B cell (primary cell): Measurements from ENCODE around the gene SLC25A26. TPM values are rescaled to one million over a fixed set of nuclear protein-coding genes. Genes with fewer than 3 reads are reported as not detected.

Source experiments
- ATAC-seq: fragments of 200-7000 bp; cut with Tn5 transposase; one replicate; pipeline ENCODE4 v1.10.0; 2021; ENCODE audit warnings: low read depth, mild to moderate bottlenecking, moderate number of reproducible peaks, moderate library complexity
- CTCF ChIA-PET: fragments of 350-600 bp; sonication (Branson Sonifier 250); formaldehyde crosslinking; loops from one replicate; lab custom pipeline; 2021; ENCODE audit warnings: antibody characterized with exemption, inconsistent platforms; lab: Charles Lee
- POLR2A ChIA-PET: fragments of 350-600 bp; sonication (Branson Sonifier 250); formaldehyde crosslinking; loops from one replicate; lab custom pipeline; 2021; ENCODE audit warnings: antibody characterized with exemption; lab: Charles Lee
- DNase-seq: peaks from one replicate; pipeline ENCODE4 v3.0.0; 2013
- H2AFZ ChIP-seq: 2 replicates; pipeline ENCODE4 v1.6.1; 2012; ENCODE audit warnings: mild to moderate bottlenecking, low read depth, low read length; ENCODE audit not compliant: insufficient read depth, poor library complexity, severe bottlenecking
- H3K27ac ChIP-seq, 2 donors: 1 replicate in 1 of 2; 2 replicates in 1 of 2; pipeline ENCODE4 v1.5.1; 2012 to 2013; ENCODE audit warnings: low read length in 2 of 2, mild to moderate bottlenecking in 2 of 2, moderate library complexity in 1 of 2
- H3K27me3 ChIP-seq, 4 experiments: fragments of 200-600 bp in 1 of 4; sonication (generic) in 1 of 4; replicated peaks in 1 of 4; 1 replicate in 2 of 4; 2 replicates in 2 of 4; pipeline versions ENCODE4 v1.6.1 to v1.7.0; 2013 to 2016; ENCODE audit warnings: low read length in 3 of 4, mild to moderate bottlenecking in 2 of 4, mixed read lengths in 1 of 4, moderate library complexity in 1 of 4; ENCODE audit not compliant: insufficient read depth in 4 of 4, control insufficient read depth in 3 of 4; ENCODE audit errors: control extremely low read depth in 1 of 4
- H3K36me3 ChIP-seq, 2 experiments: replicated peaks in 1 of 2; 1 replicate in 1 of 2; 2 replicates in 1 of 2; pipeline versions ENCODE4 v1.6.1 to v1.7.1; 2013; ENCODE audit warnings: low read length in 1 of 2; ENCODE audit not compliant: insufficient read depth in 2 of 2, control insufficient read depth in 1 of 2; ENCODE audit errors: control extremely low read depth in 1 of 2, extremely low read depth in 1 of 2
- H3K4me1 ChIP-seq, 2 donors: fragments of 200-600 bp in 1 of 2; sonication (generic) in 1 of 2; 1 replicate in 1 of 2; 2 replicates in 1 of 2; pipeline versions ENCODE4 v1.5.1 to v1.6.1; 2013 to 2017; ENCODE audit warnings: low read length in 2 of 2; ENCODE audit not compliant: control insufficient read depth in 2 of 2, insufficient read depth in 2 of 2
- H3K4me2 ChIP-seq: replicated peaks from 2 replicates; pipeline ENCODE3; 2012; ENCODE audit warnings: mild to moderate bottlenecking, low read depth, low read length; ENCODE audit not compliant: poor library complexity, severe bottlenecking
- H3K4me3 ChIP-seq, 5 experiments: fragments of 200-600 bp in 1 of 5; sonication (generic) in 1 of 5; 1 replicate in 3 of 5; 2 replicates in 2 of 5; pipeline versions ENCODE4 v1.5.1 to v1.7.0; 2011 to 2016; ENCODE audit warnings: low read length in 4 of 5, mild to moderate bottlenecking in 4 of 5, low read depth in 2 of 5, control low read depth in 1 of 5, moderate library complexity in 1 of 5; ENCODE audit not compliant: insufficient read depth in 1 of 5; ENCODE audit errors: control extremely low read depth in 1 of 5, extremely low read depth in 1 of 5
- H3K79me2 ChIP-seq: fragments of 200-600 bp; sonication (generic); one replicate; pipeline ENCODE4 v1.6.0; 2016; ENCODE audit warnings: low read length; ENCODE audit not compliant: control insufficient read depth, insufficient read depth
- H3K9ac ChIP-seq: fragments of 200-600 bp; sonication (generic); 2 replicates; pipeline ENCODE4 v1.6.1; 2017; ENCODE audit warnings: mild to moderate bottlenecking, low read length, moderate library complexity
- H3K9me3 ChIP-seq, 3 donors: one replicate each; pipeline versions ENCODE4 v1.6.1 to v1.7.1; 2013; ENCODE audit warnings: low read length in 2 of 3; ENCODE audit not compliant: control insufficient read depth in 2 of 3, insufficient read depth in 1 of 3; ENCODE audit errors: control extremely low read depth in 1 of 3
- H4K20me1 ChIP-seq: 2 replicates; pipeline ENCODE4 v1.6.0; 2012; ENCODE audit warnings: mild to moderate bottlenecking, low read length; ENCODE audit not compliant: insufficient read depth, control insufficient read depth, poor library complexity, severe bottlenecking
- H3K27ac Mint-ChIP-seq: one replicate; pipeline ENCODE4 v1.8.0; 2021; ENCODE audit warnings: mixed read lengths
- H3K27me3 Mint-ChIP-seq: one replicate; pipeline ENCODE4 v1.8.0; 2021; ENCODE audit warnings: mixed read lengths
- H3K4me1 Mint-ChIP-seq: one replicate; pipeline ENCODE4 v1.8.0; 2021; ENCODE audit warnings: mixed read lengths
- H3K4me3 Mint-ChIP-seq: one replicate; pipeline ENCODE4 v1.8.0; 2021; ENCODE audit warnings: mixed read lengths
- H3K9me3 Mint-ChIP-seq: one replicate; pipeline ENCODE4 v1.8.0; 2022; ENCODE audit warnings: mixed read lengths; ENCODE audit not compliant: insufficient read depth
- EZH2 ChIP-seq: IDR thresholded peaks from 2 replicates; pipeline ENCODE4 v1.6.1; 2012; ENCODE audit warnings: borderline replicate concordance, low read depth, mild to moderate bottlenecking, moderate library complexity, low read length; ENCODE audit not compliant: insufficient read depth, poor library complexity, severe bottlenecking
- WGBS: methylation state at CpG from one replicate; pipeline ENCODE4 v1.1.5; 2013; ENCODE audit warnings: missing lambda C conversion rate; ENCODE audit not compliant: insufficient coverage; 5-methylcytosine and 5-hydroxymethylcytosine counted together
- intact Hi-C: fragments of 100-400 bp; cut with micrococcal nuclease; formaldehyde crosslinking; loops from one replicate; pipeline ENCODE4 v1.10.0; 2022
- polyA plus RNA-seq: library from polyadenylated mRNA; depleted of rRNA; stranded (reverse); fragments of >200 nt; gene quantifications from 2 replicates; pipeline ENCODE4 v1.2.3, GENCODE V29; 2012
- total RNA-seq, 2 donors: library from RNA; stranded (reverse); fragments of 120-200 nt in 1 of 2; gene quantifications; 1 replicate in 1 of 2; 2 replicates in 1 of 2; pipeline versions ENCODE4 v1.2.3 to v1.2.4, GENCODE V29; 2013 to 2022
- TF ChIP-seq, protein P1 (sequence below): fragments of 200-600 bp; IDR thresholded peaks from one replicate; pipeline ENCODE4 v1.8.0; 2022; ENCODE audit warnings: antibody characterized with exemption, mild to moderate bottlenecking

Gene SLC25A26
- total and polyA plus RNA-seq, 2 donors (not counting 1 experiment from before 2014, with no cell fraction given): 22.3 to 23.8 TPM

DNA sequence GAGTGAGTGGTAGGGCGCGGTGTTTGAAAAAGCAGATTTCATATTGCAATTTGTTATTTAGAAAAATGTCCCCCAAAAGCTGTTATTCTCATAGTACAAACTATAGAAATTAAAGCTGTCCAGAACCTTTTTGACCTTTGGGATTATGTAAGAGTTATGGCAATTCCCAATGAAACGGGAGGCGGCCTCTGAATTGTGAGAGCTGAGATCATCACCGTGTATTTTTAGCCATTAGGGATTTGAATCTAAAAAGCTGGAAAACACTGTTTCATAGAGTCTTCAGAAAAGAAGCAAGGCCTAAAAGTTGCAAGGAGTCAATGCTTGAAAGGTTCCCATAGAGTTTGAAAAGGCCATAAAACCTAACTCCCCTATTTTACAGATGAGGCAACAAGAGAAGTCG, 38.6 kb upstream of the SLC25A26 start:
- Histone ChIP-seq H3K4me3 (no peak overlapping the region), H2AFZ (no peak overlapping the region)
- TF ChIP-seq, protein P1, sequence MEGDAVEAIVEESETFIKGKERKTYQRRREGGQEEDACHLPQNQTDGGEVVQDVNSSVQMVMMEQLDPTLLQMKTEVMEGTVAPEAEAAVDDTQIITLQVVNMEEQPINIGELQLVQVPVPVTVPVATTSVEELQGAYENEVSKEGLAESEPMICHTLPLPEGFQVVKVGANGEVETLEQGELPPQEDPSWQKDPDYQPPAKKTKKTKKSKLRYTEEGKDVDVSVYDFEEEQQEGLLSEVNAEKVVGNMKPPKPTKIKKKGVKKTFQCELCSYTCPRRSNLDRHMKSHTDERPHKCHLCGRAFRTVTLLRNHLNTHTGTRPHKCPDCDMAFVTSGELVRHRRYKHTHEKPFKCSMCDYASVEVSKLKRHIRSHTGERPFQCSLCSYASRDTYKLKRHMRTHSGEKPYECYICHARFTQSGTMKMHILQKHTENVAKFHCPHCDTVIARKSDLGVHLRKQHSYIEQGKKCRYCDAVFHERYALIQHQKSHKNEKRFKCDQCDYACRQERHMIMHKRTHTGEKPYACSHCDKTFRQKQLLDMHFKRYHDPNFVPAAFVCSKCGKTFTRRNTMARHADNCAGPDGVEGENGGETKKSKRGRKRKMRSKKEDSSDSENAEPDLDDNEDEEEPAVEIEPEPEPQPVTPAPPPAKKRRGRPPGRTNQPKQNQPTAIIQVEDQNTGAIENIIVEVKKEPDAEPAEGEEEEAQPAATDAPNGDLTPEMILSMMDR: no peak
- TF ChIP-seq EZH2: no peak

DNA sequence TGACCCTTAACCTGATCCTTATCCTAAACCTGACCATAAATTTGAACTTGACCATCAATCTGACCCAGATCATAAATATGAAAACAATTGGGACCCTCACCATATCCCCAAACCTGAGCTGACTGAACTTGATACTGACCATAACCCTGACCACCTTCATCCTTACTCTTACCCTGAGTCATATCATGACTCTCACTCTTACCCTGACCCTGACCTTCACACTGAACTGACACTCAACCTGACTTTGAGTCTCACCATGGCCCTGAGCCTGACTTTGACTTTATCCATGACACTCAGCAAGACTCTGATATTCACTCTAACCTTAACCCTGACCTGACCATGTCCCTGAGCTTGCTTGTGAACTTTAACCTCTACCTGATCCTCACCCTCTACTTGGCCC, 34.3 kb upstream of the SLC25A26 start:
- Histone ChIP-seq H3K4me3 (no peak overlapping the region), H3K4me2 (no peak overlapping the region), H3K36me3 (no peaks in the 10 kb centered on the region), H3K79me2 (no peaks in the 10 kb centered on the region), H3K27me3 (no peaks in the 10 kb centered on the region), H3K27ac (no peak overlapping the region), H3K9ac (no peak overlapping the region), H2AFZ (no peak overlapping the region), H4K20me1 (no peaks in the 10 kb centered on the region), H3K9me3 (no peaks in the 10 kb centered on the region), H3K4me1 (no peaks in the 10 kb centered on the region)
- Mint-ChIP-seq H3K27me3 (peaks cover 31% of the 10 kb centered on the region), H3K4me1 (no peaks in the 10 kb centered on the region), H3K4me3 (no peak overlapping the region), H3K9me3 (peaks cover 2% of the 10 kb centered on the region), H3K27ac (no peak overlapping the region)
- intact Hi-C loops: no loop called here
- no peak for DNase-seq
- ATAC-seq: no peak
- ChIA-PET CTCF (no interaction called here), POLR2A (no interaction called here)
- no peak for TF ChIP-seq EZH2
- TF ChIP-seq, protein P1: no peak

More for the DNA sequence above, 38.6 kb upstream of the SLC25A26 start:
- Mint-ChIP-seq H3K27ac (no peak overlapping the region), H3K9me3 (peaks cover 2% of the 10 kb centered on the region), H3K27me3 (peaks cover 11% of the 10 kb centered on the region), H3K4me3 (no peak overlapping the region), H3K4me1 (no peaks in the 10 kb centered on the region)
- H3K4me1 ChIP-seq: no peaks in the 10 kb centered on the region
- ATAC-seq (no peak), DNase-seq (no peak)
- 80% methylated on average over 3 of the region's 6 CpGs for WGBS
- H3K27me3 ChIP-seq: no peaks in the 10 kb centered on the region
- intact Hi-C loops: no loop called here
- CTCF ChIA-PET: no interaction called here
- H3K79me2 ChIP-seq: no peaks in the 10 kb centered on the region
- H3K9me3 ChIP-seq: no peaks in the 10 kb centered on the region
- no peak overlapping the region for H3K9ac ChIP-seq
- H3K36me3 ChIP-seq: no peaks in the 10 kb centered on the region
- POLR2A ChIA-PET: no interaction called here
- H4K20me1 ChIP-seq: no peaks in the 10 kb centered on the region
- H3K27ac ChIP-seq: no peak overlapping the region
- no peak overlapping the region for H3K4me2 ChIP-seq
